ENCODE measurements around the gene NEDD4L. TPM values are rescaled to one million over a fixed set of nuclear protein-coding genes. Genes with fewer than 3 reads are reported as not detected.
A peak's percentile ranks its signal among the peaks of the same experiment; 100 is the strongest.

NEDD4L gene
- polyA plus RNA-seq, 1 donor (not counting 4 experiments of a cell fraction or from before 2014, with no cell fraction given), result 52.6 TPM

- Histone ChIP-seq H3K27me3 (ENCODE audit: control insufficient read depth, extremely low read depth, insufficient read depth, low read length) (no peaks in the 10 kb centered on the region), H3K9me1 (ENCODE audit: control insufficient read depth, extremely low read depth, insufficient read depth, low read length) (peaks cover 3% of the 10 kb centered on the region), H3K27ac (ENCODE audit: control insufficient read depth, insufficient read depth, low read length) (no peak overlapping the region), H3K79me2 (ENCODE audit: control insufficient read depth, insufficient read depth, low read length) (peaks cover 79% of the 10 kb centered on the region), H3K9ac (ENCODE audit: control insufficient read depth, extremely low read depth, insufficient read depth, low read length) (no peak overlapping the region), H3K36me3 (ENCODE audit: control insufficient read depth in 2 of 2, extremely low read depth in 1 of 2, insufficient read depth in 2 of 2, low read length in 2 of 2) (peaks cover 0 to 7% of the 10 kb centered on the region in 2 experiments), H3K4me2 (ENCODE audit: control insufficient read depth, extremely low read depth, insufficient read depth, low read depth, low read length) (no peak overlapping the region), H4K20me1 (ENCODE audit: control insufficient read depth, extremely low read depth, insufficient read depth, low read length) (no peaks in the 10 kb centered on the region), H3K4me1 (ENCODE audit: control insufficient read depth, extremely low read depth, insufficient read depth, low read length) (peaks cover 31% of the 10 kb centered on the region), H3K9me3 (ENCODE audit: control insufficient read depth, low read depth, low read length) (no peaks in the 10 kb centered on the region), H3K4me3 (ENCODE audit: control insufficient read depth in 2 of 3, extremely low read depth in 1 of 3, insufficient read depth in 2 of 3, low read depth in 1 of 3, low read length in 3 of 3) (no peak overlapping the region), H2AFZ (ENCODE audit: control insufficient read depth, low read length) (no peak overlapping the region)
- DNase-seq (ENCODE audit: low read depth, low spot score) (no peak), FAIRE-seq (no peak)
- TF ChIP-seq CTCF (optimal IDR thresholded peaks at IDR 0.05 in 1 of 3, IDR thresholded peaks at IDR 0.05 in 1 of 3, conservative IDR thresholded peaks at IDR 0.05 in 1 of 3; ENCODE audit: extremely low read depth in 1 of 3, insufficient read depth in 2 of 3, low read length in 3 of 3) (no peak), EZH2 (IDR thresholded peaks at IDR 0.05; ENCODE audit: low read length) (no peak)
- dilution Hi-C loops (cut with MboI; ENCODE audit: extremely low pct_ligation_motif_present, low sequenced_read_pairs), result no loop called here
These were observed 157.2 kb downstream of the NEDD4L start for GRCh38 chr18:58201268-58201667.

- DNase-seq (ENCODE audit: low read depth, low spot score) (no peak), FAIRE-seq (peak; percentile 52)
- H3K9ac ChIP-seq (ENCODE audit: control insufficient read depth, extremely low read depth, insufficient read depth, low read length), result no peak overlapping the region
- H3K36me3 ChIP-seq (ENCODE audit: control insufficient read depth in 2 of 2, extremely low read depth in 1 of 2, insufficient read depth in 2 of 2, low read length in 2 of 2), result peaks cover 3 to 7% of the 10 kb centered on the region in 2 experiments
- dilution Hi-C loops (cut with MboI; ENCODE audit: extremely low pct_ligation_motif_present, low sequenced_read_pairs), result no loop called here
- no peak overlapping the region for H3K4me2 ChIP-seq (ENCODE audit: control insufficient read depth, extremely low read depth, insufficient read depth, low read depth, low read length)
- no peak overlapping the region for H3K27ac ChIP-seq (ENCODE audit: control insufficient read depth, insufficient read depth, low read length)
- H3K4me1 ChIP-seq (ENCODE audit: control insufficient read depth, extremely low read depth, insufficient read depth, low read length), result peaks cover 23% of the 10 kb centered on the region
- no peak overlapping the region for H2AFZ ChIP-seq (ENCODE audit: control insufficient read depth, low read length)
- H3K27me3 ChIP-seq (ENCODE audit: control insufficient read depth, extremely low read depth, insufficient read depth, low read length), result no peaks in the 10 kb centered on the region
- peaks cover 3% of the 10 kb centered on the region for H3K9me1 ChIP-seq (ENCODE audit: control insufficient read depth, extremely low read depth, insufficient read depth, low read length)
- H3K4me3 ChIP-seq (ENCODE audit: control insufficient read depth in 2 of 3, extremely low read depth in 1 of 3, insufficient read depth in 2 of 3, low read depth in 1 of 3, low read length in 3 of 3), result no peak overlapping the region
- no peak for TF ChIP-seq EZH2 (IDR thresholded peaks at IDR 0.05; ENCODE audit: low read length)
- TF ChIP-seq CTCF (optimal IDR thresholded peaks at IDR 0.05 in 1 of 3, IDR thresholded peaks at IDR 0.05 in 1 of 3, conservative IDR thresholded peaks at IDR 0.05 in 1 of 3; ENCODE audit: extremely low read depth in 1 of 3, insufficient read depth in 2 of 3, low read length in 3 of 3), result no peak
- H3K9me3 ChIP-seq (ENCODE audit: control insufficient read depth, low read depth, low read length), result no peaks in the 10 kb centered on the region
- H4K20me1 ChIP-seq (ENCODE audit: control insufficient read depth, extremely low read depth, insufficient read depth, low read length), result no peaks in the 10 kb centered on the region
- peaks cover 81% of the 10 kb centered on the region for H3K79me2 ChIP-seq (ENCODE audit: control insufficient read depth, insufficient read depth, low read length)
These were observed 158.0 kb downstream of the NEDD4L start for GRCh38 chr18:58201733-58202730.

Measured in keratinocyte (primary cell).